GM06990 (cell line): Measurements from ENCODE around the gene PHPT1.
"Not testable (repeated sequence)": the region's sequence is repeated elsewhere in the genome, so short reads cannot be mapped to it uniquely, and the experiment has no call there.

ENCODE experiments used
- DNase-seq: peaks from one replicate; pipeline ENCODE4 v3.0.0-alpha.2; 2011; ENCODE audit not compliant: insufficient read length; ENCODE audit errors: extremely low read depth
- H3K27me3 ChIP-seq: replicated peaks from 2 replicates; pipeline ENCODE4 v1.6.0; 2011; ENCODE audit warnings: low read length; ENCODE audit not compliant: control insufficient read depth, insufficient read depth
- H3K36me3 ChIP-seq: 2 replicates; pipeline ENCODE4 v1.5.1; 2011; ENCODE audit warnings: low read length; ENCODE audit not compliant: control insufficient read depth, insufficient read depth
- H3K4me3 ChIP-seq: replicated peaks from 2 replicates; pipeline ENCODE4 v1.5.1; 2011; ENCODE audit warnings: low read depth, mild to moderate bottlenecking, control low read depth, low read length
- CTCF ChIP-seq: IDR thresholded peaks from 2 replicates; pipeline ENCODE4 v1.5.1; 2011; ENCODE audit warnings: low read length, control low read depth, mild to moderate bottlenecking, inconsistent platforms; ENCODE audit not compliant: insufficient read depth, poor library complexity, severe bottlenecking

Gene PHPT1

DNA sequence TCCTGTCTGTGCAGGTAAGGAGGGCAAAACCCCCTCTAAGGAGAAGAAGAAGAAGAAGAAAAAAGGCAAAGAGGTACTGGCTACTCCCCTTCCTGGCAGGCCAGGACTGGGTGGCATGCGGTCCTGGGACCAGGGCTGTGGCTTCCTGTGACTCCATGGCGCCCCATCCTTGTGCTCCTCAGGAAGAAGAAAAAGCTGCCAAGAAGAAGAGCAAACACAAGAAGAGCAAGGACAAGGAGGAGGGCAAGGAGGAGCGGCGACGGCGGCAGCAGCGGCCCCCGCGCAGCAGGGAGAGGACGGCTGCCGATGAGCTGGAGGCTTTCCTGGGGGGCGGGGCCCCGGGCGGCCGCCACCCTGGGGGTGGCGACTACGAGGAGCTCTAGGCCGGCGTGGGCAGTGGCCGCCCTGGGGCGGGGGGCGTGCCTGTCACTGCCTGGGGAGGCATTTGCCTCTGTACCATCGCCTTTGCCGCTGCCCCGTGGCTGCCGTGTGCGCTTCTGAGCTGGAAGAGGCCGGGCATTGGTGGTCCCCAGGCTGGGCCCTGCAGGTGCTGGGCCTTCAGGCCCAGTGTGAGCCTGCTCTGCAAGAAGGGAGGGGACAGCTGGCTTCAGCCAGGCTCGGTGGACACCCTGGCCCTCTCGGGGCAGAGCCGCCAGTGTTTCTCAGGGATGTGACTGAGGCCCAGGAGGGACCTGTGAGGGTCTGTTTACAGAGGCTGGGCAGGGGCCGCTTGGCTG, 8.9 kb upstream of the PHPT1 start:
- Histone ChIP-seq H3K36me3 (peaks cover 9% of the 10 kb centered on the region), H3K4me3 (no peak overlapping the region), H3K27me3 (no peaks in the 10 kb centered on the region)
- TF ChIP-seq CTCF = no peak
- no peak for DNase-seq

GRCh38 chr9:136840877-136841645, 8.1 kb upstream of the PHPT1 start:
- peaks cover 7% of the 10 kb centered on the region for H3K36me3 ChIP-seq
- DNase-seq = no peak
- no peaks in the 10 kb centered on the region for H3K27me3 ChIP-seq
- H3K4me3 ChIP-seq = no peak overlapping the region
- TF ChIP-seq CTCF = no peak

- not testable (repeated sequence) for DNase-seq
These were observed 7.4 kb upstream of the PHPT1 start for GRCh38 chr9:136841646-136842379.

GRCh38 chr9:136842380-136842948, 6.7 kb upstream of the PHPT1 start, which contains the start of gene AJM1:
Gene AJM1, plus strand, starts transcription at chr9:136842478. Its CDS starts 1,937 bp downstream, at chr9:136844415.
- TF ChIP-seq CTCF = peak; percentile 95
- H3K36me3 ChIP-seq = not testable (repeated sequence)

More at GRCh38 chr9:136841646-136842379, 7.4 kb upstream of the PHPT1 start:
- peak overlapping the region; percentile 64 for H3K4me3 ChIP-seq
- not testable (repeated sequence) for H3K36me3 ChIP-seq, H3K27me3 ChIP-seq

DNA sequence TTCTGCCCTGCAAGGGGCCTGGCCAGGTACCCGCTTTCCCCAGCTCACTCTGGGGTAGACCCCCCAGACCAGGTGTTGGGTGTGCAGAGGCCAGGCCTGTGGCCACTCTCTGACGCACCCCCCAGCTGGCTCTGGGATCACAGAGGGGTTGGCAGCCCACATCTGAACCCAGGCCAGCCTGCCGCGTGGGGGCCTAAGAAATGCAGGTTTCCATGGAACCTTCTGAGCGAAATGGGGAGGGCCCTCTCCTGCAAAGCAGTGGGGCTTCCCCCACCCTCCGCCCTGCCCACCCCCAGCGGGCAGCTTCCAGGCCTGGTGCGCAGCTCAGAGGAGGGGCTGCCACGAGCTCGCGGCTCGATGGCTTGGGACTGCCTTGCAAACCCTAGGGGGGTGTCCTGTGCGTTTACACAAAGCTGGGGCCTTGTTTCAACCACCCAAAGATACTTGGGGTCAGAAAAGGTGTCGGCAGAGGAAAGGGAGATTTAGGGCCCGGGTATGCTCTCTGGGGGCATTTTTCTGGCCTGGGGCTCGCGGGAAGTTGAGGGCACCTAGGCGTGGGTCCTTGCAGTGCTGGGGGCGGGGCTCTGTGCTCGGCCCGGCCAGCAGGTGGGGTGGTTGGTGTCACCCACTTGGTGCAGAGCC, 5.9 kb upstream of the PHPT1 start:
- not testable (repeated sequence) for H3K36me3 ChIP-seq, H3K27me3 ChIP-seq, DNase-seq
- peak overlapping the region; percentile 41; the same call in 1 of the 2 replicates for H3K4me3 ChIP-seq

More at GRCh38 chr9:136842380-136842948, 6.7 kb upstream of the PHPT1 start, which contains the start of gene AJM1:
- H3K27me3 ChIP-seq = not testable (repeated sequence)
- peak within 1 kb of the TSS; percentile 64 for H3K4me3 ChIP-seq
- DNase-seq = peak; percentile 81
